Measurements from ENCODE around the gene METTL9.

- TF ChIP-seq CTCF (conservative IDR thresholded peaks at IDR 0.05; ENCODE audit: low read depth, low read length) (no peak), POLR2A (IDR thresholded peaks at IDR 0.05; ENCODE audit: low read depth, low read length) (no peak), RCOR1 (IDR thresholded peaks at IDR 0.05; ENCODE audit: insufficient replicate concordance, low read length) (no peak), MAZ (IDR thresholded peaks at IDR 0.05; ENCODE audit: borderline replicate concordance, low read depth, low read length) (no peak)
- TF ChIP-seq, protein P1, sequence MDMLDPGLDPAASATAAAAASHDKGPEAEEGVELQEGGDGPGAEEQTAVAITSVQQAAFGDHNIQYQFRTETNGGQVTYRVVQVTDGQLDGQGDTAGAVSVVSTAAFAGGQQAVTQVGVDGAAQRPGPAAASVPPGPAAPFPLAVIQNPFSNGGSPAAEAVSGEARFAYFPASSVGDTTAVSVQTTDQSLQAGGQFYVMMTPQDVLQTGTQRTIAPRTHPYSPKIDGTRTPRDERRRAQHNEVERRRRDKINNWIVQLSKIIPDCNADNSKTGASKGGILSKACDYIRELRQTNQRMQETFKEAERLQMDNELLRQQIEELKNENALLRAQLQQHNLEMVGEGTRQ (IDR thresholded peaks at IDR 0.05; ENCODE audit: low read depth, low read length) = no peak
Measured at GRCh38 chr16:21638573-21638975, 39.2 kb downstream of the METTL9 start.
